H9 (cell line): ENCODE data around the gene ACR. TPM values are rescaled to one million over a fixed set of nuclear protein-coding genes. Genes with fewer than 3 reads are reported as not detected.

Source experiments
- DNase-seq: peaks from one replicate; pipeline ENCODE4 v3.0.0-alpha.2; 2017
- H2AFZ ChIP-seq: one replicate; pipeline ENCODE4 v1.6.1; 2013; ENCODE audit warnings: mild to moderate bottlenecking, low read length, control low read depth, moderate library complexity
- H2AK5ac ChIP-seq: 2 replicates; pipeline ENCODE4 v1.6.1; 2013; ENCODE audit warnings: low read length, control low read depth, mixed read lengths; ENCODE audit not compliant: insufficient read length
- H2BK120ac ChIP-seq: one replicate; pipeline ENCODE4 v1.6.1; 2013; ENCODE audit warnings: low read depth, mild to moderate bottlenecking, low read length, control low read depth, inconsistent platforms; ENCODE audit not compliant: poor library complexity, severe bottlenecking
- H2BK12ac ChIP-seq: 2 replicates; pipeline ENCODE4 v1.6.1; 2013; ENCODE audit warnings: low read length, control low read depth, mixed read lengths, low read depth; ENCODE audit not compliant: insufficient read length
- H2BK15ac ChIP-seq: 2 replicates; pipeline ENCODE4 v1.6.1; 2013; ENCODE audit warnings: low read depth, low read length, control low read depth
- H2BK20ac ChIP-seq: one replicate; pipeline ENCODE4 v1.6.1; 2013; ENCODE audit warnings: low read depth, mild to moderate bottlenecking, low read length, control low read depth, inconsistent platforms; ENCODE audit not compliant: poor library complexity, severe bottlenecking
- H2BK5ac ChIP-seq: 2 replicates; pipeline ENCODE4 v1.6.1; 2013; ENCODE audit warnings: low read length, control low read depth, mixed read lengths; ENCODE audit not compliant: insufficient read length
- H3K14ac ChIP-seq: 2 replicates; pipeline ENCODE4 v1.6.1; 2013; ENCODE audit warnings: low read length, control low read depth; ENCODE audit not compliant: insufficient read depth
- H3K18ac ChIP-seq: 2 replicates; pipeline ENCODE4 v1.6.1; 2013; ENCODE audit warnings: low read depth, mild to moderate bottlenecking, mixed read lengths, low read length, control low read depth; ENCODE audit not compliant: insufficient read length
- H3K23ac ChIP-seq: 2 replicates; pipeline ENCODE4 v1.6.1; 2013; ENCODE audit warnings: low read length, control low read depth, mixed read lengths, low read depth; ENCODE audit not compliant: insufficient read length
- H3K23me2 ChIP-seq: 2 replicates; pipeline ENCODE4 v1.6.1; 2013; ENCODE audit warnings: low read depth, mild to moderate bottlenecking, mixed read lengths, low read length, control low read depth; ENCODE audit not compliant: insufficient read length, poor library complexity, severe bottlenecking
- H3K27ac ChIP-seq: 2 replicates; pipeline ENCODE4 v1.5.1; 2013; ENCODE audit warnings: low read length, control low read depth, mixed read lengths, low read depth; ENCODE audit not compliant: insufficient read length
- H3K27me3 ChIP-seq: 2 replicates; pipeline ENCODE4 v1.6.1; 2013; ENCODE audit warnings: low read length, control low read depth, inconsistent platforms; ENCODE audit not compliant: insufficient read depth
- H3K4ac ChIP-seq: 2 replicates; pipeline ENCODE4 v1.6.1; 2013; ENCODE audit warnings: low read depth, mild to moderate bottlenecking, control low read depth, inconsistent platforms, low read length, moderate library complexity
- H3K4me1 ChIP-seq: 2 replicates; pipeline ENCODE4 v1.6.1; 2013; ENCODE audit warnings: low read length, control low read depth, inconsistent platforms; ENCODE audit not compliant: insufficient read depth
- H3K4me2 ChIP-seq: 2 replicates; pipeline ENCODE4 v1.6.1; 2013; ENCODE audit warnings: low read length, control low read depth, mixed read lengths; ENCODE audit not compliant: insufficient read length, insufficient read depth
- H3K56ac ChIP-seq: 2 replicates; pipeline ENCODE4 v1.6.1; 2013; ENCODE audit warnings: low read depth, mild to moderate bottlenecking, mixed read lengths, low read length, control low read depth; ENCODE audit not compliant: insufficient read length
- H3K79me1 ChIP-seq: 2 replicates; pipeline ENCODE4 v1.6.1; 2013; ENCODE audit warnings: low read depth, mild to moderate bottlenecking, moderate library complexity, low read length, control low read depth, inconsistent platforms; ENCODE audit not compliant: insufficient read depth, poor library complexity, severe bottlenecking
- H3K79me2 ChIP-seq: 2 replicates; pipeline ENCODE4 v1.6.1; 2013; ENCODE audit warnings: low read length, control low read depth, inconsistent platforms; ENCODE audit not compliant: insufficient read depth
- H3K9ac ChIP-seq: 2 replicates; pipeline ENCODE4 v1.6.1; 2013; ENCODE audit warnings: low read length, control low read depth, mixed read lengths; ENCODE audit not compliant: insufficient read length; ENCODE audit errors: extremely low read depth
- H3K9me3 ChIP-seq: one replicate; pipeline ENCODE4 v1.6.1; 2013; ENCODE audit warnings: low read depth, low read length, inconsistent platforms; ENCODE audit not compliant: control insufficient read depth
- H3T11ph ChIP-seq: one replicate; pipeline ENCODE4 v1.6.1; 2013; ENCODE audit warnings: mild to moderate bottlenecking, low read length, control low read depth, inconsistent platforms
- H4K20me1 ChIP-seq: one replicate; pipeline ENCODE4 v1.6.1; 2013; ENCODE audit not compliant: control insufficient read depth, insufficient read length, insufficient read depth
- H4K5ac ChIP-seq: 2 replicates; pipeline ENCODE4 v1.6.1; 2013; ENCODE audit warnings: low read depth, mild to moderate bottlenecking, mixed read lengths, low read length, control low read depth; ENCODE audit not compliant: insufficient read length
- H4K8ac ChIP-seq: replicated peaks from 2 replicates; pipeline ENCODE4 v1.6.1; 2013; ENCODE audit warnings: low read length, control low read depth, mixed read lengths, low read depth; ENCODE audit not compliant: insufficient read length
- H4K91ac ChIP-seq: 2 replicates; pipeline ENCODE4 v1.6.1; 2013; ENCODE audit warnings: low read depth, mild to moderate bottlenecking, moderate library complexity, mixed read lengths, low read length, control low read depth; ENCODE audit not compliant: insufficient read length
- H3K27ac Mint-ChIP-seq, 3 experiments: 2 replicates in 2 of 3; 3 replicates in 1 of 3; pipeline ENCODE4 v1.8.0; 2020 to 2021; ENCODE audit warnings: mixed read lengths in 3 of 3, mild to moderate bottlenecking in 1 of 3, moderate library complexity in 1 of 3
- H3K27me3 Mint-ChIP-seq: 2 replicates; pipeline ENCODE4 v1.8.0; 2021; ENCODE audit warnings: low read depth, mild to moderate bottlenecking, moderate library complexity, mixed read lengths
- H3K36me3 Mint-ChIP-seq, 3 experiments: 2 replicates in 2 of 3; 3 replicates in 1 of 3; pipeline ENCODE4 v1.8.0; 2020 to 2021; ENCODE audit warnings: low read depth in 3 of 3, mixed read lengths in 3 of 3; ENCODE audit not compliant: insufficient read depth in 1 of 3
- H3K4me1 Mint-ChIP-seq, 2 experiments: 2 replicates each; pipeline ENCODE4 v1.8.0; 2020; ENCODE audit warnings: mixed read lengths in 2 of 2
- H3K4me3 Mint-ChIP-seq, 2 experiments: 2 replicates in 1 of 2; 3 replicates in 1 of 2; pipeline ENCODE4 v1.8.0; 2020 to 2021; ENCODE audit warnings: mild to moderate bottlenecking in 2 of 2, mixed read lengths in 2 of 2, moderate library complexity in 1 of 2
- H3K9me3 Mint-ChIP-seq, 2 experiments: 2 replicates in 1 of 2; 3 replicates in 1 of 2; pipeline ENCODE4 v1.8.0; 2020; ENCODE audit warnings: mild to moderate bottlenecking in 2 of 2, mixed read lengths in 2 of 2, moderate library complexity in 1 of 2
- WGBS: extraction: QIAGEN DNeasy Blood & Tissue Kit; methylation state at CpG from one replicate; pipeline ENCODE4 v1.1.7; 2013; ENCODE audit warnings: missing lambda C conversion rate, low lambda C conversion rate, mixed read lengths; ENCODE audit not compliant: insufficient read length; ENCODE audit errors: extremely low coverage; 5-methylcytosine and 5-hydroxymethylcytosine counted together
- total RNA-seq: library from RNA; stranded (reverse); gene quantifications from 2 replicates; pipeline ENCODE4 v1.2.1, GENCODE V29; 2021
- TF ChIP-seq, protein P1 (sequence below): fragments of 200-600 bp; sonication (generic); conservative IDR thresholded peaks from 3 replicates; pipeline ENCODE4 v1.8.0; 2021; ENCODE audit warnings: antibody characterized with exemption, mild to moderate bottlenecking

Gene ACR
- total RNA-seq, 1 experiment from 2014 or later = 0.35 TPM

DNA sequence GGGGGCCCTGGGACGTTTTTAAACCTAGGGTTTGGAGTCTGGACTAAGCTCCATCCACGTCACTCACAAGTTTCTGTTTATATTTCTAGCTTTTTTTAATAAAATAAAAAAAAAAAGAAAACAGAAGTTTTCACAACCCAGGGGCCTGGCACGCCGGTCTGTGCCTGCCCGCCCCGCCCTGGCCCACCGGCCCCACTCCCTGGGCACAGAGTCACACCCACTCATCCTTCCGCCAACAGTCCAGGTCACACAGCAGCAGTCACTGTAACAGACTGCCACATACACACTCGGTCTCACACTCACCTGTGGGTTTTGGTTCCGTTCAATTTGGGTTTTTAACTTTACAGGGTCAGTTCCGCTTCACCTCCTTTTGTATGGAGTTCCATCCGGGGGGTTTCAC, 5.3 kb upstream of the ACR start:
- Mint-ChIP-seq H3K27me3 (peaks cover 58% of the 10 kb centered on the region), H3K4me3 (no peak overlapping the region), H3K27ac (no peak overlapping the region; a peak in 1 of 7 replicates), H3K9me3 (no peaks in the 10 kb centered on the region), H3K4me1 (peaks cover 0 to 10% of the 10 kb centered on the region in 2 experiments; a peak in 3 of 4 replicates), H3K36me3 (no peaks in the 10 kb centered on the region; a peak in 1 of 7 replicates)
- no peak overlapping the region for H2BK12ac ChIP-seq
- H3K23me2 ChIP-seq = no peaks in the 10 kb centered on the region
- H2BK120ac ChIP-seq = no peak overlapping the region
- no peak overlapping the region for H3K4me2 ChIP-seq
- no peak overlapping the region for H4K91ac ChIP-seq
- no peak overlapping the region for H3T11ph ChIP-seq
- H3K23ac ChIP-seq = no peak overlapping the region
- peaks cover 7% of the 10 kb centered on the region for H3K27me3 ChIP-seq
- no peaks in the 10 kb centered on the region for H3K9me3 ChIP-seq
- H3K79me2 ChIP-seq = no peaks in the 10 kb centered on the region
- no peak overlapping the region for H3K4ac ChIP-seq
- no peak overlapping the region for H2AK5ac ChIP-seq
- TF ChIP-seq, protein P1, sequence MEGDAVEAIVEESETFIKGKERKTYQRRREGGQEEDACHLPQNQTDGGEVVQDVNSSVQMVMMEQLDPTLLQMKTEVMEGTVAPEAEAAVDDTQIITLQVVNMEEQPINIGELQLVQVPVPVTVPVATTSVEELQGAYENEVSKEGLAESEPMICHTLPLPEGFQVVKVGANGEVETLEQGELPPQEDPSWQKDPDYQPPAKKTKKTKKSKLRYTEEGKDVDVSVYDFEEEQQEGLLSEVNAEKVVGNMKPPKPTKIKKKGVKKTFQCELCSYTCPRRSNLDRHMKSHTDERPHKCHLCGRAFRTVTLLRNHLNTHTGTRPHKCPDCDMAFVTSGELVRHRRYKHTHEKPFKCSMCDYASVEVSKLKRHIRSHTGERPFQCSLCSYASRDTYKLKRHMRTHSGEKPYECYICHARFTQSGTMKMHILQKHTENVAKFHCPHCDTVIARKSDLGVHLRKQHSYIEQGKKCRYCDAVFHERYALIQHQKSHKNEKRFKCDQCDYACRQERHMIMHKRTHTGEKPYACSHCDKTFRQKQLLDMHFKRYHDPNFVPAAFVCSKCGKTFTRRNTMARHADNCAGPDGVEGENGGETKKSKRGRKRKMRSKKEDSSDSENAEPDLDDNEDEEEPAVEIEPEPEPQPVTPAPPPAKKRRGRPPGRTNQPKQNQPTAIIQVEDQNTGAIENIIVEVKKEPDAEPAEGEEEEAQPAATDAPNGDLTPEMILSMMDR = no peak
- no peak for DNase-seq
- WGBS = no CpG with 5 or more reads among the region's 12 CpGs
- no peak overlapping the region for H2AFZ ChIP-seq
- no peaks in the 10 kb centered on the region for H3K4me1 ChIP-seq
- no peak overlapping the region for H3K27ac ChIP-seq
- no peak overlapping the region for H3K56ac ChIP-seq
- no peak overlapping the region for H3K18ac ChIP-seq
- no peak overlapping the region for H2BK15ac ChIP-seq
- no peak overlapping the region for H2BK20ac ChIP-seq
- H3K9ac ChIP-seq = no peak overlapping the region
- no peaks in the 10 kb centered on the region for H3K79me1 ChIP-seq
- no peak overlapping the region for H4K8ac ChIP-seq
- no peak overlapping the region for H4K5ac ChIP-seq
- H2BK5ac ChIP-seq = no peak overlapping the region
- H3K14ac ChIP-seq = no peak overlapping the region
- no peaks in the 10 kb centered on the region for H4K20me1 ChIP-seq
